Stimulated activated naive CD8-positive, alpha-beta T cell treated with anti-CD3 and anti-CD28 coated beads, Interleukin-15, Interleukin-2, amounts not matched to agents 100 ng/mL and 50 ng/mL, for 24 hours (primary cell): ENCODE measurements around the gene TRPV6.

Experiments used
- H3K27ac Mint-ChIP-seq: one replicate; pipeline ENCODE4 v1.8.0; 2021; ENCODE audit warnings: mild to moderate bottlenecking, mixed read lengths
- H3K27me3 Mint-ChIP-seq: one replicate; pipeline ENCODE4 v1.8.0; 2021; ENCODE audit warnings: mixed read lengths
- H3K36me3 Mint-ChIP-seq: one replicate; pipeline ENCODE4 v1.8.0; 2021; ENCODE audit warnings: low read depth, mixed read lengths
- H3K4me1 Mint-ChIP-seq: one replicate; pipeline ENCODE4 v1.8.0; 2021; ENCODE audit warnings: low read depth, mixed read lengths
- H3K4me3 Mint-ChIP-seq: one replicate; pipeline ENCODE4 v1.8.0; 2021; ENCODE audit warnings: mild to moderate bottlenecking, mixed read lengths
- H3K9me3 Mint-ChIP-seq: one replicate; pipeline ENCODE4 v1.8.0; 2021; ENCODE audit warnings: mixed read lengths

Gene TRPV6

DNA sequence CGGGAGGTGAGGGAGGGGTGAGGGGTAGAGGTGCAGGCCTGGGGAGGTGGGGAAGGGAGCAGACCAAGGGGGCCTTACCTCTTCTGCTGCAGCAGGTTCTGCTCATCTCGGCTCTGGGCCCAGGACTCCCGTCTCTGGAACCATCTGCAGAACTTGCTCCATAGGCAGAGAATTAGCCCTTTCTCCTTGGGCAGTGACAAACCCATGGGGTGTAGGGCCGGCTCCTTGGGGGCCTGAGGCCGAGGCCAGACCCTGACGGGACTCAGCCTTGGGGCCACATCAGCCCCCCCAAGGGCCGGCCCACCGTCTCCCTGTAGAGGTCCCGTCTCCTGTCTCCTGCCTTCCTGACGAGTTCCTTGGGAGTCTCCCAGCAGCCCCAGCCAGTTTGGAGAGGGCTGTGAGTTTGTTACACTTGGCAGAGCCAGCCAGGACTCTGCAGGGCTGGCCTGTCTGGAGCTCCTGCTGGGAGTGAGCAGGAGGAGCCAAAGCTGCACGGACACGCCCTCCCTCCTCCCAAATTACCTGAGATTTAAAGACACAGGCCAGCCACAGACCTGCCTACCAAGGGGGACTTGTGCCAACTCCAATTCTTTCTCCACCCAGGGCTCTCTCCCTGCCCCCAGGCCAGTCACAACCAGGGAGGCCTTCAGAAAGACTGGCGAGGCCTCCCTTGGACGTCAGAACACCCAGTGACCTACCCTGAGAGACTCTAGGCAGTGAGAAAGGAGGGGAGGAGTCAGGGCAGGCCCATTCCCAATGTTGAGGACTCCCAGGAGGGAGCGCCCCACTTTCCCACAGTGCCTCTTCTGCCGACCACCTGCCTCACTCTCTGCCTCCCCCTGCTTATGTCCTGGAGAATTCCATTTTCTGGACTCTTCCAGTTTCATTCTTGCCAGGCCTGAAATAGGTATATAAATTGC lies at the start of gene TRPV6:
Gene TRPV6 (minus strand): TSS at position 435 of the 920 bp plus-strand sequence.
- Mint-ChIP-seq H3K4me1 (no peaks in the 10 kb centered on the region), H3K36me3 (no peaks in the 10 kb centered on the region), H3K9me3 (no peaks in the 10 kb centered on the region), H3K4me3 (no peak within 1 kb of the TSS), H3K27ac (no peak within 1 kb of the TSS), H3K27me3 (peaks cover 5% of the 10 kb centered on the region)

GRCh38 chr7:142934056-142934455 lies 48.5 kb upstream of the TRPV6 start:
- H3K27ac Mint-ChIP-seq, result no peak overlapping the region
- H3K9me3 Mint-ChIP-seq, result no peaks in the 10 kb centered on the region
- H3K27me3 Mint-ChIP-seq, result no peaks in the 10 kb centered on the region
- H3K36me3 Mint-ChIP-seq, result no peaks in the 10 kb centered on the region
- no peak overlapping the region for H3K4me3 Mint-ChIP-seq
- H3K4me1 Mint-ChIP-seq, result no peaks in the 10 kb centered on the region

- no peaks in the 10 kb centered on the region for H3K9me3 Mint-ChIP-seq
Measured at GRCh38 chr7:142933624-142934023, 48.1 kb upstream of the TRPV6 start, which contains the start of gene TRPV5. TSS of gene TRPV5 (minus strand) at chr7:142933746. CDS start at chr7:142933459, 287 bp downstream.

DNA sequence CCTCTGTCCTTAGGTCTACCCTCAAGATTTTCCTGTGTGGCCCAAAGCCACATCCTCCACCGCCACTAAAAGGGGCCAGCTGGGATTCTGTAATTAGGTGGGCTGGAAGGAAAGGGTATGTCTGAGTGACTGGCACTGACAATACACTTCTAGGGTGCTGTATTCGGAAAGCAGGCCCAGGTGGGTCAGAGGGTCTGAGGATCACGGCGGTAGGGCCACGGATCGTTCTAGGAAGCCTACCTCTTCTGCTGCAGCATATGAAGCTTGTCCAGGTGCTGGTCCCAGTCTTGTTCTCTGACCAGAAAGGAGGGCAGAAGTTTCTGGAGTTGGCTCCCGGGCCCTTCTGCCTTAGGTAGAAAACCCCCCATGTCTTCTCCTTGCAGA lies 47.5 kb upstream of the TRPV6 start:
- no peaks in the 10 kb centered on the region for H3K27me3 Mint-ChIP-seq
- no peaks in the 10 kb centered on the region for H3K36me3 Mint-ChIP-seq
- H3K27ac Mint-ChIP-seq, result no peak overlapping the region
- H3K4me1 Mint-ChIP-seq, result no peaks in the 10 kb centered on the region
- H3K4me3 Mint-ChIP-seq, result no peak overlapping the region
- H3K9me3 Mint-ChIP-seq, result no peaks in the 10 kb centered on the region

More at GRCh38 chr7:142933624-142934023, 48.1 kb upstream of the TRPV6 start, which contains the start of gene TRPV5:
- H3K4me3 Mint-ChIP-seq, result no peak within 1 kb of the TSS
- no peaks in the 10 kb centered on the region for H3K27me3 Mint-ChIP-seq
- H3K36me3 Mint-ChIP-seq, result no peaks in the 10 kb centered on the region
- no peaks in the 10 kb centered on the region for H3K4me1 Mint-ChIP-seq
- H3K27ac Mint-ChIP-seq, result no peak within 1 kb of the TSS

DNA sequence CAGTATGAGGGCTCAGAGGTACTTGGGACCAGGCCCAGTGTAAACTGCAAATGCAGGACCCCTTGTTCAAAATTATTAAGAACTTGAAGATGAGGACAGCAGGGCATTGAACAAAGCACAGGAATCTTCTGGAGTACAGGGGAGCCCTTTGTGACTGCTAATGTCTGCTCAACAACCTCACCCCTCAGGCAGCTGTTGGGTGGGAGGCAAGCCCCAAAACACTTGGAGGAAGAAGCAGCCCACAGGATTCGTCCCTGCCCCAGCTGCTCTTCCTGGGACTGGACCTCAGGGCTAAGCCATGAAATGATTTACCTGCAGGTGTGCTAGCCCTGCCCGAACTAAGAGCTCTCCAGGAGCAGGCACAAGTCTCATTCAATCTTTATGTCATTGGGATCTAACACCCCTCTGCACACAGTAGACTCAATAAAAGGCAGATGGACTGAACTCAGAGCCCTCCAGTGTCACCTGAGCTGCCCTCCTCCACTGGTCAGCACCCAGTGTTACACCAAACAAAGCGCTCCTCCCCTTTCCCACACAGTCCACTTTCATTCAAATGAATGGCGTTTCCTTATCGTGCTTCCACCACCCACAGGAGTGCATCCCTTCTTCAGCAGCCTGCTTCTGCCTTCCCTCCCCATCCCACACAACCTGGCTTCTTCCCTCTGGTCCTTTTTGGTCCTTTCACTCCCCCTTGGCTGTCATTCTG lies 47.0 kb upstream of the TRPV6 start:
- Mint-ChIP-seq H3K27me3 (no peaks in the 10 kb centered on the region), H3K4me3 (no peak overlapping the region), H3K27ac (no peak overlapping the region), H3K36me3 (no peaks in the 10 kb centered on the region), H3K9me3 (no peaks in the 10 kb centered on the region), H3K4me1 (no peaks in the 10 kb centered on the region)

GRCh38 chr7:142930126-142930730 lies 44.7 kb upstream of the TRPV6 start:
- no peaks in the 10 kb centered on the region for H3K27me3 Mint-ChIP-seq
- H3K9me3 Mint-ChIP-seq, result no peaks in the 10 kb centered on the region
- no peak overlapping the region for H3K4me3 Mint-ChIP-seq
- H3K36me3 Mint-ChIP-seq, result no peaks in the 10 kb centered on the region
- no peak overlapping the region for H3K27ac Mint-ChIP-seq
- H3K4me1 Mint-ChIP-seq, result no peaks in the 10 kb centered on the region

DNA sequence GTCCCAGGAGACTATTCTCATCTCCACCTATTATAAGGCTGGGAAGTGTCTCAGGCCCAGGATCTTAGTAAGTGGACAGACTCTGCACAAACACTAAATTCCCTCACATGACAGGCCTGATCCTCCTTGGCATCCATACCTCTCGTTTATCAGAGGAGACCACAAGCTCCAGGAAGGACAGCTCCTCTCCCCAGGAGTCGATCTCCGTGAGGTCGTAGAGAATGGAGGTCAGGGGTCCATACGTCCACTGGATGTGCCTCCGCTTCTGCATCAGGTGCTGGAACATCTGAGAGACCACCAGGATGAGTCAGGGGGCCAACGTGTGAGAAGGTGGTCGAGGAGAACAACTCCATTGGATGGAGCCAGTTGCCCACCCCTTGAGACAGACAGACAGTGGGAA lies 42.4 kb upstream of the TRPV6 start:
- H3K9me3 Mint-ChIP-seq, result no peaks in the 10 kb centered on the region
- H3K27me3 Mint-ChIP-seq, result no peaks in the 10 kb centered on the region
- H3K4me3 Mint-ChIP-seq, result no peak overlapping the region
- no peaks in the 10 kb centered on the region for H3K4me1 Mint-ChIP-seq
- no peak overlapping the region for H3K27ac Mint-ChIP-seq
- H3K36me3 Mint-ChIP-seq, result no peaks in the 10 kb centered on the region

DNA sequence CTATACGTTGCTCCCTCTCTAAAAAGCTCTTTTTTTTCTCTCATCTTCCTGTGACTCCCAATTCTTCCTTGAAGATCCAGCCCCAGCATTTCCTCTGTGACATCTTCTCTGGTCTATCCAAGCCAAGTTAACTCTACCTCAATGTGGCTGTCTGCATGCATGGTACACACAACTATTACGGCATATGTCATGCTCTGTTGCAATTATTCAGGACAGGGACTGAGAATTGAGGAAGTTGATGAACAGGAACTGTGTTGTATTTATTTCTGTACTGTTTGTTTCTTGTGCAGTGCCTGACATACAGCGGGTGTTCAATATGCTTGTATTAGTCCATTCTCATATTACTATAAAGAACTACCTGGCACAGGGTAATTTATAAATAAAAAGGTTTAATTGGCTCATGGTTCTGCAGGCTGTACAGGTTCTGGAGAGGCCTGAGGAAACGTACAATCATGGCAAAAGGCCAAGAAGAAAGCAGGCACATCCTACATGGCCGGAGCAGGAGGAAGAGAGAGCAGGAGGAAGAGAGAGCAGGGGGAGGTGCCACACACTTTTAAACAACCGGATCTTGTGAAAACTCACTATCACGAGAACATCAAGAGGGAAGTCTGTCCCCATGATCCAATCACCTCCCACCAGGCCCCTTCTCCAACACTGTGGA lies 41.7 kb upstream of the TRPV6 start:
- no peaks in the 10 kb centered on the region for H3K27me3 Mint-ChIP-seq

DNA sequence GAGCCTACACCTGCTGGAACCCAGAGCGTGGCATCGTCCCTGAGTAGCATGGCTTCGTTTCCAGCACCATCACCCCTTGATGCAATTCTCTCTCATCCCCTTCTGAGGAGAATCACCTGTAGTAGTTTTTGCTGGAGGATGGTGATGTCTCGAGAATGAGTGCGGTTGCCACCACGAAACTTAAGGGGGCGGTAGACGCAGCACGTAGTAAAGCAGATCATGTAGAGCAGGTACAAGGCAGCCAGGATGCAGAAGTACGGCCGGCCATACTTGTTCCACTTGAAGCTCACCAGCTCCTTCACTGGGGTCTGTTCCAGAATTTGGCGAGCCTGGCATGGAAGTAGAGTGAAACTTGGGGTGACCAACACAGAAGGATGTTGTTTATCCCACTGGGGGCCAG lies 39.9 kb upstream of the TRPV6 start:
- Mint-ChIP-seq H3K4me1 (no peaks in the 10 kb centered on the region), H3K4me3 (no peak overlapping the region), H3K27ac (no peak overlapping the region), H3K36me3 (no peaks in the 10 kb centered on the region), H3K27me3 (no peaks in the 10 kb centered on the region), H3K9me3 (no peaks in the 10 kb centered on the region)

More for the DNA sequence above, 41.7 kb upstream of the TRPV6 start:
- no peaks in the 10 kb centered on the region for H3K9me3 Mint-ChIP-seq
- no peaks in the 10 kb centered on the region for H3K4me1 Mint-ChIP-seq
- H3K27ac Mint-ChIP-seq, result no peak overlapping the region
- no peaks in the 10 kb centered on the region for H3K36me3 Mint-ChIP-seq
- H3K4me3 Mint-ChIP-seq, result no peak overlapping the region

DNA sequence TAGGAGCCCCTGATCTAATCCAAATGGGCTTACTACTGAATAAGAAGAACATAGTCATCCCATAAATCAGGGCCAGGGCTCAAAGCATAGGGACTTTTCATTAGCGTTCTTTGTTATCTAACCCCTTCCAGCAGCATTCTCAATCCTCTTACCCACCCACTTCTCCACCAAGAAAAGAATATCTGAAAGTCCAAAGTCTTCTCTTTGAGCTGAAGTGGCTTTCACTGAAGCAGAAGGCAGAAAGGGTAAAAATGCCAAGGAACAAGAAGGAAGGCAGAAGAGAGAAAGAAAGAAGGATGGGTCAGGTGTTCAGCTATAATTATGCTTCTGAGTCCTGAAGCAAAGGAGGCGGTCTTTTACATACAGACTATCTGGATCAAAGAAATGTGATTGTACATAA lies 37.8 kb upstream of the TRPV6 start:
- H3K27me3 Mint-ChIP-seq, result peaks cover 2% of the 10 kb centered on the region
- H3K9me3 Mint-ChIP-seq, result no peaks in the 10 kb centered on the region
- H3K27ac Mint-ChIP-seq, result no peak overlapping the region
- no peak overlapping the region for H3K4me3 Mint-ChIP-seq
- H3K36me3 Mint-ChIP-seq, result no peaks in the 10 kb centered on the region
- H3K4me1 Mint-ChIP-seq, result no peaks in the 10 kb centered on the region

- Mint-ChIP-seq H3K27me3 (peaks cover 6% of the 10 kb centered on the region), H3K4me3 (no peak overlapping the region), H3K27ac (no peak overlapping the region), H3K36me3 (no peaks in the 10 kb centered on the region), H3K4me1 (no peaks in the 10 kb centered on the region), H3K9me3 (no peaks in the 10 kb centered on the region)
Measured at GRCh38 chr7:142919656-142920055, 34.1 kb upstream of the TRPV6 start.

GRCh38 chr7:142918901-142919300 lies 33.4 kb upstream of the TRPV6 start:
- H3K4me3 Mint-ChIP-seq, result no peak overlapping the region
- peaks cover 6% of the 10 kb centered on the region for H3K27me3 Mint-ChIP-seq
- H3K9me3 Mint-ChIP-seq, result no peaks in the 10 kb centered on the region
- H3K27ac Mint-ChIP-seq, result no peak overlapping the region
- H3K36me3 Mint-ChIP-seq, result no peaks in the 10 kb centered on the region
- H3K4me1 Mint-ChIP-seq, result no peaks in the 10 kb centered on the region

GRCh38 chr7:142917447-142917846 lies 31.9 kb upstream of the TRPV6 start:
- Mint-ChIP-seq H3K36me3 (no peaks in the 10 kb centered on the region), H3K27ac (no peak overlapping the region), H3K9me3 (no peaks in the 10 kb centered on the region), H3K4me3 (no peak overlapping the region), H3K27me3 (peaks cover 6% of the 10 kb centered on the region), H3K4me1 (no peaks in the 10 kb centered on the region)

DNA sequence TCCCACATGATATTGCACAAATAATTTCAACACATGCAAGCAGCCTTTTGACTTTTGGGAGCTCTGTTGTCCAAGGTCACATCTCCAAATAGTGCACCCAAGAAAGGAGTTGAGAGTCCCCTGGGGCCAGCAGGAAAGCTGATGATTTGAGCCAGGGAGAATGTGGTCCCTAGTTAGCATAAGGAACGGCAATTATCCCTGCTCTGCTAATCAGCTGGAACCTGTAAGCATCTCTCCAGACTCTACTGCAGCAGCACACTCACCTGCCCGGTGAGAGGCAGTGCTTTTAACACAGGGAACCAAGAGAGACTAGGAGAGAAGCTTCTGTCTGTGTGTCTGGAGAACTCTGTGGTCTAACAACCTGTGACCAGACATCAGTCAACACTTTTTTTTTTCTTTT lies 31.0 kb upstream of the TRPV6 start:
- Mint-ChIP-seq H3K4me3 (no peak overlapping the region), H3K36me3 (no peaks in the 10 kb centered on the region), H3K4me1 (no peaks in the 10 kb centered on the region), H3K27me3 (peaks cover 12% of the 10 kb centered on the region), H3K9me3 (no peaks in the 10 kb centered on the region), H3K27ac (no peak overlapping the region)

GRCh38 chr7:142915315-142915714 lies 29.8 kb upstream of the TRPV6 start:
- no peaks in the 10 kb centered on the region for H3K9me3 Mint-ChIP-seq
- no peaks in the 10 kb centered on the region for H3K4me1 Mint-ChIP-seq
- H3K36me3 Mint-ChIP-seq, result no peaks in the 10 kb centered on the region
- no peak overlapping the region for H3K27ac Mint-ChIP-seq
- H3K27me3 Mint-ChIP-seq, result peaks cover 16% of the 10 kb centered on the region
- H3K4me3 Mint-ChIP-seq, result no peak overlapping the region
